Right lobe of liver (tissue), 4 donors: ENCODE results near the gene FLNA.

Source experiments
- POLR2A ChIP-seq: fragments of 450-650 bp; IDR thresholded peaks from one replicate; pipeline ENCODE4 v1.6.1; 2017; ENCODE audit warnings: antibody characterized with exemption, mild to moderate bottlenecking
- TF ChIP-seq, protein P1 (sequence below), 4 donors: fragments of 200-600 bp in 3 of 4; fragments of 450-650 bp in 1 of 4; IDR thresholded peaks; one replicate each; pipeline versions ENCODE4 v1.5.1 to v1.8.0; 2016 to 2022; ENCODE audit warnings: antibody characterized with exemption in 4 of 4, mild to moderate bottlenecking in 2 of 4
- donor health status: DM: no; HTN: no; CAD: no.
- donor health status: DM: no; HTN: no; CAD: no.
- donor health status: DM: no; HTN: yes; CAD: no.

DNA sequence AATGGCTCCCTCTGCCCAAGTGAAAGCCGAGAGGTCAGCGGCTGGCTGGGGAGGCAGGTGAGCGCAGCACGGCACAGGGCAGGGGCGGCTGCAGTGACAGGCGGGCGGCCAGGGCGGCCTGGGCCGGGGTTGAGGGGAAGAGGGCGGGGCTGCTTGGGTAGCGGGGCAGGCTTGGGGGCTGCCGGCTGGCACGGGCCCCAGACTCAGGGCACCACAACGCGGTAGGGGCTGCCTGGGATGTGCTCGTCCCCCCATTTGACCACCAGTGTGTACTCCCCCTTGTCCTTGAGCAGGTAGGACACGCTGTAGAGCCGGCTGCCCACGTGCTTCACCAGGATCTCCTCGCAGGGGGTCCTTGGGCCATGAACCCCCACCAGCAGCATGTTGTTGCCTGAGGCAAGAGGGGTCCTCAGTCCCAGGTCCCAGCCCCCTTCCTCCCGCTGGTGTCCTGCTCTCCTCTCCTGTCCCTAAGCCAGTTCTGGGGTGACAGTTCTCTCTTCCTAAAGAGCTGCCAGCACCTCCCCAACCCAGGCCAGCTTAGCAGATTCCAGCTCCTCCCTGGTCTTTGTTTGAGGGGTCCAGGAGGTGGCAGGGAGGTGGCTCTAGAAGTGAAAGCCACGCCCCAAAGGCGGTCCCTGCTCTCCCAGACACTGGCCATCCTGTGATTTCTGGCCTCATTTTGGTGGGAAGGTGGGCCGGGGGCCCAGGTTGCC, 25.6 kb downstream of the FLNA start:
- TF ChIP-seq POLR2A, result no peak
- TF ChIP-seq, protein P1, sequence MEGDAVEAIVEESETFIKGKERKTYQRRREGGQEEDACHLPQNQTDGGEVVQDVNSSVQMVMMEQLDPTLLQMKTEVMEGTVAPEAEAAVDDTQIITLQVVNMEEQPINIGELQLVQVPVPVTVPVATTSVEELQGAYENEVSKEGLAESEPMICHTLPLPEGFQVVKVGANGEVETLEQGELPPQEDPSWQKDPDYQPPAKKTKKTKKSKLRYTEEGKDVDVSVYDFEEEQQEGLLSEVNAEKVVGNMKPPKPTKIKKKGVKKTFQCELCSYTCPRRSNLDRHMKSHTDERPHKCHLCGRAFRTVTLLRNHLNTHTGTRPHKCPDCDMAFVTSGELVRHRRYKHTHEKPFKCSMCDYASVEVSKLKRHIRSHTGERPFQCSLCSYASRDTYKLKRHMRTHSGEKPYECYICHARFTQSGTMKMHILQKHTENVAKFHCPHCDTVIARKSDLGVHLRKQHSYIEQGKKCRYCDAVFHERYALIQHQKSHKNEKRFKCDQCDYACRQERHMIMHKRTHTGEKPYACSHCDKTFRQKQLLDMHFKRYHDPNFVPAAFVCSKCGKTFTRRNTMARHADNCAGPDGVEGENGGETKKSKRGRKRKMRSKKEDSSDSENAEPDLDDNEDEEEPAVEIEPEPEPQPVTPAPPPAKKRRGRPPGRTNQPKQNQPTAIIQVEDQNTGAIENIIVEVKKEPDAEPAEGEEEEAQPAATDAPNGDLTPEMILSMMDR (IDR thresholded peaks at IDR 0.05), result no peak
